ENCODE data around the gene KHDC3L.
"Not testable (repeated sequence)": the region's sequence is repeated elsewhere in the genome, so short reads cannot be mapped to it uniquely, and the experiment has no call there.

Gene KHDC3L

DNA sequence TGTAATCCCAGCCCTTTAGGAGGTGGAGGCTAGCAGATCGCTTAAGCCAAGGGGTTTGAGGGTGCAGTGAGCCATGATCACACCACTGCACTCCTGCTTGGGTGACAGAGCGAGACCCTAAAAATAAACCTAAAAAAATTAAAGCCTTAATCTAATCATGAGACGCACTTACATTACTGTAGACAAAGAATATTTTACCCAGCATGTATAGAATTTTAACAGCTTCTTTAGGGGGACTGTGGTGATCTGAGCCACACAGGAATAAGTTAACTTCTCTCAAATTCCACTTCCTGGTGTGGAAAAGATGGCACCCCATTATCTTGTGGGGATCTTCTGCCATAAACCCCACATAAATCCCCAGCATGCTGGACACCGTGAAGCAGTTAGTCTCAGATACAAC lies 9.5 kb downstream of the KHDC3L start:
- no peak overlapping the region for H3K4me3 ChIP-seq (ENCODE audit: low read depth, low read length)
- DNase-seq (ENCODE audit: low read depth), result no peak
- TF ChIP-seq POLR2A (IDR thresholded peaks at IDR 0.05; ENCODE audit: extremely low read depth, insufficient read length) (no peak), MYC (IDR thresholded peaks at IDR 0.05; ENCODE audit: low read depth, low read length) (no peak)
- TF ChIP-seq, protein P1, sequence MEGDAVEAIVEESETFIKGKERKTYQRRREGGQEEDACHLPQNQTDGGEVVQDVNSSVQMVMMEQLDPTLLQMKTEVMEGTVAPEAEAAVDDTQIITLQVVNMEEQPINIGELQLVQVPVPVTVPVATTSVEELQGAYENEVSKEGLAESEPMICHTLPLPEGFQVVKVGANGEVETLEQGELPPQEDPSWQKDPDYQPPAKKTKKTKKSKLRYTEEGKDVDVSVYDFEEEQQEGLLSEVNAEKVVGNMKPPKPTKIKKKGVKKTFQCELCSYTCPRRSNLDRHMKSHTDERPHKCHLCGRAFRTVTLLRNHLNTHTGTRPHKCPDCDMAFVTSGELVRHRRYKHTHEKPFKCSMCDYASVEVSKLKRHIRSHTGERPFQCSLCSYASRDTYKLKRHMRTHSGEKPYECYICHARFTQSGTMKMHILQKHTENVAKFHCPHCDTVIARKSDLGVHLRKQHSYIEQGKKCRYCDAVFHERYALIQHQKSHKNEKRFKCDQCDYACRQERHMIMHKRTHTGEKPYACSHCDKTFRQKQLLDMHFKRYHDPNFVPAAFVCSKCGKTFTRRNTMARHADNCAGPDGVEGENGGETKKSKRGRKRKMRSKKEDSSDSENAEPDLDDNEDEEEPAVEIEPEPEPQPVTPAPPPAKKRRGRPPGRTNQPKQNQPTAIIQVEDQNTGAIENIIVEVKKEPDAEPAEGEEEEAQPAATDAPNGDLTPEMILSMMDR (IDR thresholded peaks at IDR 0.05; ENCODE audit: low read depth, low read length), result no peak
- TF ChIP-seq, protein P2, sequence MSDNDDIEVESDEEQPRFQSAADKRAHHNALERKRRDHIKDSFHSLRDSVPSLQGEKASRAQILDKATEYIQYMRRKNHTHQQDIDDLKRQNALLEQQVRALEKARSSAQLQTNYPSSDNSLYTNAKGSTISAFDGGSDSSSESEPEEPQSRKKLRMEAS (IDR thresholded peaks at IDR 0.05; ENCODE audit: low read depth, low read length), result no peak

DNA sequence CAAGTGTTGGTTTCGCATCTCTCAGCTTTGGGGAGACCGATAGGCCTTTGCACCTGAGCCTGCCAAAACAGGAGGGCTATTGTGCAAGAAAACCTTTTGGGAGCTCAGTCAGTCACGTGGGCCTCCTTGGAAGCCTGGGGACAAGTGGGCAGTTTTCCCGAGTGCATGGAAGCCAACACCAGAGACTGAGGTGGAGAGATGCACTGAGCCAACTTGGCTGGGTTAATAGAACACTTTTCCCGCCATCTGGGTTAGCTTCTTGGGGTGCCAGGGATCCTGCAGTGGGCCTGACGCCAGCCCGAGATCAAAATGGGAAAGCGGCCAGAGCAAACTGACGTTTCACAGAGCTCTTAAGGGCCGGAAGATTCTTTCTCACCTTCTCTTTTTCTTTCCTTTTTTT lies 10.1 kb downstream of the KHDC3L start:
- no peak overlapping the region for H3K4me3 ChIP-seq (ENCODE audit: low read depth, low read length)
- TF ChIP-seq, protein P1 (IDR thresholded peaks at IDR 0.05; ENCODE audit: low read depth, low read length), result no peak
- TF ChIP-seq, protein P2 (IDR thresholded peaks at IDR 0.05; ENCODE audit: low read depth, low read length), result no peak
- TF ChIP-seq POLR2A (IDR thresholded peaks at IDR 0.05; ENCODE audit: extremely low read depth, insufficient read length), result no peak
- TF ChIP-seq MYC (IDR thresholded peaks at IDR 0.05; ENCODE audit: low read depth, low read length), result no peak
- DNase-seq (ENCODE audit: low read depth), result no peak

DNA sequence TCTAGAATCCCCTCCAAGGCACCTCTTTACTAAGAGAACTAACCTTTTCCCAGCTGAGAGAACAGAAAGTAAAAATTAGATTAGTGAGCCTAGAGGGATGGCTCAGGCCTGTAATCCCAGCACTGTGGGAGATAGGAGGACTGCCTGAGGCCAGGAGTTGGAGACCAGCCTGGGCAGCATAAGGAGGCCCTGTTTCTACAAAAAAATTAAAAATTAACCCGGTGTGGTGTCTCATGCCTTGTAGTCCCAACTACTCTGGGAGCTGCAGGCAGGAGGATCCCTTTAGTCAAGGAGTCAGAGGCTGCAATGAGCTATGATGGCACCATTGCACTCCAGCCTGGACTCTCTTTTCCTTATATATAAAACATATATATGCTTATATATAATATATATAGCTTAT lies 12.8 kb downstream of the KHDC3L start:
- no peak for DNase-seq (ENCODE audit: low read depth)
- TF ChIP-seq, protein P2 (IDR thresholded peaks at IDR 0.05; ENCODE audit: low read depth, low read length), result no peak
- TF ChIP-seq MYC (IDR thresholded peaks at IDR 0.05; ENCODE audit: low read depth, low read length) (no peak), POLR2A (IDR thresholded peaks at IDR 0.05; ENCODE audit: extremely low read depth, insufficient read length) (no peak)
- TF ChIP-seq, protein P1 (IDR thresholded peaks at IDR 0.05; ENCODE audit: low read depth, low read length), result no peak
- no peak overlapping the region for H3K4me3 ChIP-seq (ENCODE audit: low read depth, low read length)

DNA sequence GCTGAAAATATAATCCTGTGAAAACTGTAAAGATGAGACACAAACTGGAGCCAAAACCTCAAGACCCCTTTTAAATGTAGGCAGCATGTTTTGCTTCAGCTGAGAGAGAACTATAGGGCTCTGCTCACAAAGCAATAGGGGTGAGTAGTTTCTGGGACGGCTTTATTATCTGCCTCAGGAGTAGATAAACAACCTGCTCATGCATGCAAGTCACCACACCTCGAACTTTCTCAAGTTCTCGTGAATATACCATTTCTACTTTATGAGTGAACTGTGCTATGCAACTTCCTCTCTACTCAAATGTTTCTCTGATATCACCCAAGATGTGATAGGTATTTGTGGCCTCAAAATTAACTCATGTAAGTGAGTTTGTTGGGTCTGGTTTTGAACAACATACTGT lies 14.8 kb downstream of the KHDC3L start:
- DNase-seq (ENCODE audit: low read depth), result no peak
- no peak overlapping the region for H3K4me3 ChIP-seq (ENCODE audit: low read depth, low read length)
- TF ChIP-seq POLR2A (IDR thresholded peaks at IDR 0.05; ENCODE audit: extremely low read depth, insufficient read length), result no peak
- TF ChIP-seq, protein P1 (IDR thresholded peaks at IDR 0.05; ENCODE audit: low read depth, low read length), result no peak
- TF ChIP-seq, protein P2 (IDR thresholded peaks at IDR 0.05; ENCODE audit: low read depth, low read length), result no peak
- no peak for TF ChIP-seq MYC (IDR thresholded peaks at IDR 0.05; ENCODE audit: low read depth, low read length)

DNA sequence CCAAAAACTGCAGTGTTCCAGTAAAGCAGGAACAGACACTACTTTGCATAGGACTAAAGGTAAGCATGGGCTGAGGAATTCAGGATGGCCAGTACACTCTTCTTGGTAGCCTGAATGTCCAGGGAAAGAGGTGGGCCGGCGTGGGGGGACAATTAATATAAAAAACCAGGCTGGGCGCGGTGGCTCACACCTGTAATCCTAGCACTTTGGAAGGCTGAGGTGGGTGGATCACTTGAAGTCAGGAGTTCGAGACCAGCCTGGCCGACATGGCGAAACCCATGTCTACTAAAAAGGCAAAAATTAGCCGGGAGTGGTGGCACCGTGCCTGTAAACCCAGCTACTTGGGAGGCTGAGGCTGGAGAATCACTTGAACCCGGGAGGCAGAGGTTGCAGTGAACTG lies 19.1 kb downstream of the KHDC3L start:
- DNase-seq (ENCODE audit: low read depth); H3K4me3 ChIP-seq (ENCODE audit: low read depth, low read length): not testable (repeated sequence)

DNA sequence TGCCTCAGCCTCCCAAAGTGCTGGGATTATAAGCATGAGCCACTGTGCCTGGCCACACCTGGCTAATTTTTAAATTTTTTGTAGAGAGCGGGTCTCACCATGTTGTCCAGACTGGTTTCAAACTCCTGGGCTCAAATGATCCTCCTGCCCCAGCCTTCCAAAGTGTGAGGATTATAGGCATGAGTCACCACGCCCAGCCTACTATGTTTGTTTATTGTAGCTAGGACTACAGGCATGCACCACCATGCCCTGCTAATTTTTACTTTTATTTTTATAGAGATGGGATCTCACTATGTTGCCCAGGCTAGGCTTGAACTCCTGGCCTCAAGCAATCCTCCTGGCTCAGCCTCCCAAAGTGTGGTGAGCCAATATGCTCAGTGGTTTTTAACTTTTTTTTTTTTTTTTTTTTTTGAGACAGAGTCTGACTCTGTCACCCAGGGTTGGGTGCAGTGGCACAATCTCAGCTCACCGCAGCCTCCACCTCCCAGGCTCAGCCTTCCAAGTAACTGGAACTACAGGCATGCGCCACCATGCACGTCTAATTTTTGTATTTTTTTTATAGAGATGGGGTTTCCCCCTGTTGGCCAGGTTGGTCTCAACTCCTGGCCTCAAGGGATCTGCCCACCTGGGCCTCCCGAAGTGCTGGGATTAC lies 20.1 kb downstream of the KHDC3L start:
- no peak for DNase-seq (ENCODE audit: low read depth)
- TF ChIP-seq, protein P1 (IDR thresholded peaks at IDR 0.05; ENCODE audit: low read depth, low read length), result no peak
- TF ChIP-seq POLR2A (IDR thresholded peaks at IDR 0.05; ENCODE audit: extremely low read depth, insufficient read length) (no peak), MYC (IDR thresholded peaks at IDR 0.05; ENCODE audit: low read depth, low read length) (no peak)
- TF ChIP-seq, protein P2 (IDR thresholded peaks at IDR 0.05; ENCODE audit: low read depth, low read length), result no peak
- H3K4me3 ChIP-seq (ENCODE audit: low read depth, low read length), result no peak overlapping the region

All from NB4 (cell line).